IMR-90 (cell line): ENCODE results near the gene LRAT. TPM values are rescaled to one million over a fixed set of nuclear protein-coding genes. Genes with fewer than 3 reads are reported as not detected.

Experiments
- ATAC-seq: fragments of 200-7000 bp; cut with Tn5 transposase; 2 replicates; pipeline ENCODE4 v1.9.1; 2020; ENCODE audit warnings: low read depth, mild to moderate bottlenecking, moderate library complexity
- BruUV-seq: library from RNA; stranded (reverse); fragments of 400-500 nt; replicated peaks from 2 replicates; lab custom pipeline; 2021; lab: Mats Ljungman, UMichigan
- CTCF ChIA-PET: fragments of 300-600 bp; formaldehyde crosslinking; extraction: SDS; loops from one replicate; lab custom pipeline; 2021; ENCODE audit warnings: antibody characterized with exemption; lab: Yijun Ruan, JAX
- POLR2A ChIA-PET: fragments of 300-600 bp; sonication (Branson Sonifier 250); formaldehyde crosslinking; loops from one replicate; lab custom pipeline; 2022; ENCODE audit warnings: antibody characterized with exemption; ENCODE audit not compliant: unreplicated experiment; lab: Charles Lee
- DNase-seq: peaks from one replicate; pipeline ENCODE4 v3.0.0; 2013
- H2AFZ ChIP-seq: replicated peaks from 2 replicates; pipeline ENCODE3; 2013; ENCODE audit warnings: low read length, mild to moderate bottlenecking; ENCODE audit not compliant: poor library complexity
- H2AK5ac ChIP-seq: 2 replicates; pipeline ENCODE4 v1.6.1; 2013; ENCODE audit warnings: low read depth, low read length, inconsistent platforms
- H2AK9ac ChIP-seq: replicated peaks from 2 replicates; pipeline ENCODE3; 2013; ENCODE audit warnings: mild to moderate bottlenecking, low read depth, low read length, moderate library complexity; ENCODE audit not compliant: poor library complexity
- H2BK120ac ChIP-seq: 2 replicates; pipeline ENCODE4 v1.6.1; 2013; ENCODE audit warnings: low read depth, low read length, inconsistent platforms
- H2BK15ac ChIP-seq: 3 replicates; pipeline ENCODE4 v1.6.1; 2013; ENCODE audit warnings: low read depth, low read length, inconsistent platforms
- H2BK20ac ChIP-seq: 2 replicates; pipeline ENCODE4 v1.6.1; 2013; ENCODE audit warnings: low read depth, mild to moderate bottlenecking, inconsistent platforms, low read length, moderate library complexity
- H2BK5ac ChIP-seq: 2 replicates; pipeline ENCODE4 v1.6.1; 2013; ENCODE audit warnings: mild to moderate bottlenecking, low read depth, low read length, inconsistent platforms; ENCODE audit not compliant: poor library complexity, severe bottlenecking
- H3K14ac ChIP-seq: replicated peaks from 2 replicates; pipeline ENCODE4 v1.6.1; 2013; ENCODE audit warnings: low read depth, low read length, inconsistent platforms
- H3K18ac ChIP-seq: 2 replicates; pipeline ENCODE4 v1.6.1; 2013; ENCODE audit warnings: low read depth, low read length, control low read depth
- H3K23ac ChIP-seq: 2 replicates; pipeline ENCODE4 v1.6.1; 2013; ENCODE audit warnings: low read depth, low read length, inconsistent platforms
- H3K27ac ChIP-seq: 2 replicates; pipeline ENCODE4 v1.5.1; 2013; ENCODE audit warnings: mild to moderate bottlenecking, control low read depth, low read length; ENCODE audit not compliant: insufficient read depth
- H3K27me3 ChIP-seq: 2 replicates; pipeline ENCODE4 v1.6.1; 2013; ENCODE audit warnings: low read length; ENCODE audit not compliant: control insufficient read depth, insufficient read depth
- H3K36me3 ChIP-seq: 2 replicates; pipeline ENCODE4 v1.6.1; 2013; ENCODE audit warnings: low read length, mixed read lengths; ENCODE audit not compliant: control insufficient read depth, insufficient read depth
- H3K4ac ChIP-seq: 2 replicates; pipeline ENCODE4 v1.6.1; 2013; ENCODE audit warnings: low read depth, low read length, inconsistent platforms
- H3K4me1 ChIP-seq: 2 replicates; pipeline ENCODE4 v1.6.1; 2013; ENCODE audit warnings: low read length, mixed read lengths; ENCODE audit not compliant: control insufficient read depth, insufficient read depth
- H3K4me2 ChIP-seq: 2 replicates; pipeline ENCODE4 v1.6.1; 2013; ENCODE audit warnings: low read depth, mild to moderate bottlenecking, control low read depth, low read length, moderate library complexity
- H3K4me3 ChIP-seq: 2 replicates; pipeline ENCODE4 v1.5.1; 2013; ENCODE audit warnings: low read depth, mild to moderate bottlenecking, control low read depth, low read length, moderate library complexity; ENCODE audit not compliant: insufficient read depth
- H3K56ac ChIP-seq: 2 replicates; pipeline ENCODE4 v1.6.1; 2013; ENCODE audit warnings: low read length, inconsistent platforms; ENCODE audit not compliant: insufficient read depth; ENCODE audit errors: extremely low read depth
- H3K79me1 ChIP-seq, 2 experiments: 2 replicates each; pipeline ENCODE4 v1.6.1; 2013; ENCODE audit warnings: low read length in 2 of 2, inconsistent platforms in 1 of 2, low read depth in 1 of 2
- H3K9ac ChIP-seq: 2 replicates; pipeline ENCODE4 v1.6.1; 2013; ENCODE audit warnings: low read depth, low read length, control low read depth
- H3K9me1 ChIP-seq: 2 replicates; pipeline ENCODE4 v1.6.1; 2013; ENCODE audit warnings: low read length, inconsistent platforms; ENCODE audit not compliant: insufficient read depth
- H3K9me3 ChIP-seq: 2 replicates; pipeline ENCODE4 v1.6.1; 2013; ENCODE audit warnings: low read length; ENCODE audit not compliant: control insufficient read depth, insufficient read depth
- H4K20me1 ChIP-seq: 2 replicates; pipeline ENCODE4 v1.6.1; 2013; ENCODE audit warnings: low read length, inconsistent platforms; ENCODE audit not compliant: insufficient read depth
- H4K5ac ChIP-seq: 2 replicates; pipeline ENCODE4 v1.6.1; 2013; ENCODE audit warnings: mild to moderate bottlenecking, low read depth, low read length, control low read depth
- H4K8ac ChIP-seq, 2 experiments: 2 replicates each; pipeline ENCODE4 v1.6.1; 2013; ENCODE audit warnings: low read depth in 2 of 2, low read length in 2 of 2, control low read depth in 1 of 2, inconsistent platforms in 1 of 2
- H4K91ac ChIP-seq: 2 replicates; pipeline ENCODE4 v1.6.1; 2013; ENCODE audit warnings: low read depth, low read length, inconsistent platforms; ENCODE audit not compliant: insufficient read depth
- CTCF ChIP-seq: conservative IDR thresholded peaks from 2 replicates; pipeline ENCODE4 v1.5.1; 2012; ENCODE audit warnings: mild to moderate bottlenecking, low read depth, low read length, improper control_type of control experiment
- NFE2L2 ChIP-seq: fragments of 150-350 bp; IDR thresholded peaks from 2 replicates; pipeline ENCODE4 v1.6.1; 2016; ENCODE audit warnings: low read depth, mild to moderate bottlenecking, low read length
- RCOR1 ChIP-seq: IDR thresholded peaks from 2 replicates; pipeline ENCODE4 v1.6.1; 2012; ENCODE audit warnings: mild to moderate bottlenecking, low read length, improper control_type of control experiment; ENCODE audit not compliant: insufficient replicate concordance
- RFX5 ChIP-seq: IDR thresholded peaks from 2 replicates; pipeline ENCODE4 v1.8.0; 2012; ENCODE audit warnings: low read depth, mild to moderate bottlenecking, low read length, moderate library complexity
- dilution Hi-C: fragments of 300-500 bp; cut with HindIII; formaldehyde crosslinking; loops from one replicate; pipeline ENCODE4 v1.14.3; 2018; ENCODE audit warnings: low sequenced_read_pairs; ENCODE audit not compliant: unreplicated experiment
- in situ Hi-C: fragments of 300-500 bp; cut with MboI; formaldehyde crosslinking; loops from 3 replicates; pipeline ENCODE4 v1.14.3; 2019; ENCODE audit warnings: low sequenced_read_pairs, inconsistent platforms, mixed read lengths
- intact Hi-C: fragments of 100-400 bp; cut with micrococcal nuclease; formaldehyde crosslinking; loops from 2 replicates; pipeline ENCODE4 v1.10.0; 2022
- polyA plus RNA-seq, 3 experiments: library from polyadenylated mRNA; depleted of rRNA; stranded (reverse); fragments of >200 nt; gene quantifications; 2 replicates each; pipeline ENCODE4 v1.2.3, GENCODE V29; 2012; ENCODE audit warnings: low replicate concordance in 1 of 3
- total RNA-seq: library from RNA; depleted of rRNA; stranded (reverse); fragments of >200 nt; gene quantifications from 2 replicates; pipeline ENCODE4 v1.2.3, GENCODE V29; 2012

Gene LRAT
- total and polyA plus RNA-seq, 2 of the 4 experiments (the other 2 are of a cell fraction), result under 0.01 to 0.03 TPM

- no peak overlapping the region for H4K8ac ChIP-seq
- dilution Hi-C loops, result no loop called here
- intact Hi-C loops, result no loop called here
- H2AK5ac ChIP-seq, result no peak overlapping the region
- no peaks in the 10 kb centered on the region for H3K9me1 ChIP-seq
- ATAC-seq (no peak), DNase-seq (no peak)
- H3K27me3 ChIP-seq, result peaks cover 31% of the 10 kb centered on the region
- H3K23ac ChIP-seq, result no peak overlapping the region
- H3K9me3 ChIP-seq, result no peaks in the 10 kb centered on the region
- BruUV-seq, result no TSS peak
- CTCF ChIA-PET, result no interaction called here
- H2BK5ac ChIP-seq, result no peak overlapping the region
- no peaks in the 10 kb centered on the region for H4K20me1 ChIP-seq
- H4K91ac ChIP-seq, result no peak overlapping the region
- no peak overlapping the region for H3K18ac ChIP-seq
- no peak overlapping the region for H3K27ac ChIP-seq
- H3K9ac ChIP-seq, result no peak overlapping the region
- no peak overlapping the region for H3K56ac ChIP-seq
- H3K4me3 ChIP-seq, result no peak overlapping the region
- H3K14ac ChIP-seq, result no peak overlapping the region
- no peaks in the 10 kb centered on the region; the same call in 1 of the 2 replicates for H3K4me1 ChIP-seq
- in situ Hi-C loops, result no loop called here
- no peak overlapping the region for H2BK20ac ChIP-seq
- H3K4me2 ChIP-seq, result no peak overlapping the region
- no peak overlapping the region for H2AFZ ChIP-seq
- POLR2A ChIA-PET, result interaction anchor here (0.7 kb wide), 1 partner anchor 120 kb away, joined by 8 read pairs; no protein-coding TSS in a partner anchor
- H2AK9ac ChIP-seq, result no peak overlapping the region
- no peak overlapping the region for H2BK15ac ChIP-seq
- TF ChIP-seq RFX5 (no peak), CTCF (no peak), NFE2L2 (no peak), RCOR1 (no peak)
- no peaks in the 10 kb centered on the region for H3K36me3 ChIP-seq
- no peak overlapping the region for H4K5ac ChIP-seq
- H2BK120ac ChIP-seq, result no peak overlapping the region
- no peak overlapping the region for H3K4ac ChIP-seq
- no peaks in the 10 kb centered on the region for H3K79me1 ChIP-seq
These were observed 4.7 kb upstream of the LRAT start for GRCh38 chr4:154739111-154739510.
